ENCODE data around the gene KIF22.

KIF22 gene

GRCh38 chr16:29794231-29794710 is 3.7 kb downstream of the KIF22 start:
- DNase-seq (ENCODE audit: low read depth): no peak
- TF ChIP-seq, protein P1, sequence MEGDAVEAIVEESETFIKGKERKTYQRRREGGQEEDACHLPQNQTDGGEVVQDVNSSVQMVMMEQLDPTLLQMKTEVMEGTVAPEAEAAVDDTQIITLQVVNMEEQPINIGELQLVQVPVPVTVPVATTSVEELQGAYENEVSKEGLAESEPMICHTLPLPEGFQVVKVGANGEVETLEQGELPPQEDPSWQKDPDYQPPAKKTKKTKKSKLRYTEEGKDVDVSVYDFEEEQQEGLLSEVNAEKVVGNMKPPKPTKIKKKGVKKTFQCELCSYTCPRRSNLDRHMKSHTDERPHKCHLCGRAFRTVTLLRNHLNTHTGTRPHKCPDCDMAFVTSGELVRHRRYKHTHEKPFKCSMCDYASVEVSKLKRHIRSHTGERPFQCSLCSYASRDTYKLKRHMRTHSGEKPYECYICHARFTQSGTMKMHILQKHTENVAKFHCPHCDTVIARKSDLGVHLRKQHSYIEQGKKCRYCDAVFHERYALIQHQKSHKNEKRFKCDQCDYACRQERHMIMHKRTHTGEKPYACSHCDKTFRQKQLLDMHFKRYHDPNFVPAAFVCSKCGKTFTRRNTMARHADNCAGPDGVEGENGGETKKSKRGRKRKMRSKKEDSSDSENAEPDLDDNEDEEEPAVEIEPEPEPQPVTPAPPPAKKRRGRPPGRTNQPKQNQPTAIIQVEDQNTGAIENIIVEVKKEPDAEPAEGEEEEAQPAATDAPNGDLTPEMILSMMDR (IDR thresholded peaks at IDR 0.05; ENCODE audit: low read length, missing control alignments): no peak
- no peak overlapping the region for H3K4me3 ChIP-seq (replicated peaks; ENCODE audit: low read depth, low read length)

- H3K4me3 ChIP-seq (replicated peaks; ENCODE audit: low read depth, low read length): no peak overlapping the region
- TF ChIP-seq, protein P1 (IDR thresholded peaks at IDR 0.05; ENCODE audit: low read length, missing control alignments): no peak
- no peak for DNase-seq (ENCODE audit: low read depth)
Observed at GRCh38 chr16:29802416-29802935, 11.9 kb downstream of the KIF22 start.

GRCh38 chr16:29804020-29804419 is 13.5 kb downstream of the KIF22 start:
- H3K4me3 ChIP-seq (replicated peaks; ENCODE audit: low read depth, low read length): no peak overlapping the region
- no peak for DNase-seq (ENCODE audit: low read depth)
- TF ChIP-seq, protein P1 (IDR thresholded peaks at IDR 0.05; ENCODE audit: low read length, missing control alignments): no peak

GRCh38 chr16:29804455-29805231 is 14.1 kb downstream of the KIF22 start:
- DNase-seq (ENCODE audit: low read depth): no peak
- H3K4me3 ChIP-seq (replicated peaks; ENCODE audit: low read depth, low read length): peak overlapping the region; percentile 91
- TF ChIP-seq, protein P1 (IDR thresholded peaks at IDR 0.05; ENCODE audit: low read length, missing control alignments): no peak

GRCh38 chr16:29805232-29806098 is 14.9 kb downstream of the KIF22 start:
- TF ChIP-seq, protein P1 (IDR thresholded peaks at IDR 0.05; ENCODE audit: low read length, missing control alignments): no peak
- peak; percentile 97 for DNase-seq (ENCODE audit: low read depth)
- H3K4me3 ChIP-seq (replicated peaks; ENCODE audit: low read depth, low read length): peak overlapping the region; percentile 91

DNA sequence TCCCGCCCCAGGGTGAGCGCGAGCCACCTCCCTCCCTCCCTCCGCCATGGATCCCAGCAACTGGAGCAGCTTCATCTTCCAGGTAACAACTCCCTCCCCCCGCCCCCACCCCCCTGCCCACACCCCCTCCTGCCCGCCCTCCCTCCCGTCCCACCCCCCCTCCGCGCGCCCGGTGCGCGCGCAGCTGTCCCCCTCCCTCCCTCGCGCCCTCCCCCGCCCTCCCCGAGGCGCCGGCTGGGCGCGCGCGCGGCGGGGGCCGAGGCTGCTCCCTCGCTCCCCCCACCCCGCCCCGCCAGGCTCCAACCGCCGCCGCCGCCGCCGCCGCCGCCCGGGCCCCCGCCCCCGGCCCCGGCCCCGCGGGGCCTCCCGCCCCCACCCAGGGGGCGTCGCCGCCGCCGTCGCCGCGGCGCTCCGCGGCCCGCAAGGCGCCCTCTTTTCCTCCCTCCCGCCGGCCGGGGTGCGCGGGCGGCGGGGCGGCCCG is 15.6 kb downstream of the KIF22 start, which contains the start of gene MAZ:
TSS of gene MAZ (plus strand) at position 431 of the 481 bp plus-strand sequence. CDS start 173 bp downstream, outside the sequence.
- peak within 1 kb of the TSS; percentile 91 for H3K4me3 ChIP-seq (replicated peaks; ENCODE audit: low read depth, low read length)
- TF ChIP-seq, protein P1 (IDR thresholded peaks at IDR 0.05; ENCODE audit: low read length, missing control alignments): no peak
- DNase-seq (ENCODE audit: low read depth): peak; percentile 94
